Adrenal gland (tissue), 12 donors: ENCODE data around the gene ACTN1. TPM values are rescaled to one million over a fixed set of nuclear protein-coding genes. Genes with fewer than 3 reads are reported as not detected.

Experiments used
- DNase-seq, 7 donors: peaks; one replicate each; pipeline ENCODE4 v3.0.0-alpha.2; 2019 to 2020
- H3K27ac ChIP-seq, 5 donors: fragments of 200-600 bp; sonication (generic) in 4 of 5; 1 replicate in 3 of 5; 2 replicates in 2 of 5; pipeline versions ENCODE4 v1.5.1 to v1.8.0; 2016 to 2020; ENCODE audit warnings: mild to moderate bottlenecking in 1 of 5
- H3K27me3 ChIP-seq: fragments of 200-600 bp; 2 replicates; pipeline ENCODE4 v1.8.0; 2021
- H3K36me3 ChIP-seq, 2 donors: fragments of 200-600 bp; replicated peaks in 1 of 2; 1 replicate in 1 of 2; 2 replicates in 1 of 2; pipeline versions ENCODE4 v1.5.1 to v1.8.0; 2018 to 2022
- H3K4me1 ChIP-seq, 2 donors: fragments of 200-600 bp; replicated peaks in 1 of 2; 1 replicate in 1 of 2; 2 replicates in 1 of 2; pipeline versions ENCODE4 v1.5.1 to v1.8.0; 2018 to 2021
- H3K4me3 ChIP-seq, 4 donors: fragments of 200-600 bp; sonication (generic) in 3 of 4; one replicate each; pipeline ENCODE4 v1.5.1; 2016 to 2018
- H3K9me3 ChIP-seq, 3 donors: fragments of 200-600 bp; sonication (generic) in 1 of 3; replicated peaks in 1 of 3; 1 replicate in 2 of 3; 2 replicates in 1 of 3; pipeline versions ENCODE4 v1.5.1 to v1.8.0; 2016 to 2021
- POLR2A ChIP-seq, 2 donors: fragments of 450-650 bp; IDR thresholded peaks; one replicate each; pipeline ENCODE4 v1.6.1; 2017; ENCODE audit warnings: antibody characterized with exemption in 2 of 2, mild to moderate bottlenecking in 2 of 2, moderate library complexity in 1 of 2
- WGBS, 4 donors: extraction: QIAGEN DNeasy Blood & Tissue Kit in 2 of 4; methylation state at CpG; one replicate each; pipeline versions ENCODE4 v1.1.5 to v1.1.7; 2013 to 2017; 5-methylcytosine and 5-hydroxymethylcytosine counted together
- intact Hi-C, 2 donors: fragments of 100-400 bp; cut with DNase I; formaldehyde crosslinking; loops; one replicate each; pipeline versions ENCODE4 v1.14.1 to v1.15.0; 2022 to 2023
- polyA plus RNA-seq, 3 donors: library from polyadenylated mRNA; stranded (reverse); fragments of 200-250 nt in 2 of 3; fragments of 350-450 nt in 1 of 3; fragmentation: Illumina TruSeq in 1 of 3; extraction: RNeasy Lipid Tissue Mini Kit (QIAGEN cat#74804) in 1 of 3; gene quantifications; one replicate each; pipeline ENCODE4 v1.2.3, GENCODE V29; 2013 to 2014
- total RNA-seq, 9 donors: library from RNA; depleted of rRNA in 4 of 9; stranded (reverse); fragments of >200 nt in 4 of 9; fragments of 120-200 nt in 1 of 9; fragmentation: NEBNext Ultra II Directional in 1 of 9; extraction: Animal tissue kit (Norgen Biotek cat#: 25700) in 1 of 9; gene quantifications; one replicate each; pipeline versions ENCODE4 v1.1.0 to v1.2.4, GENCODE V29; 2013 to 2023
- TF ChIP-seq, protein P1 (sequence below), 6 experiments: fragments of 450-650 bp in 4 of 6; fragments of 200-600 bp in 2 of 6; sonication (generic) in 1 of 6; IDR thresholded peaks; 1 replicate in 5 of 6; 2 replicates in 1 of 6; pipeline versions ENCODE4 v1.5.1 to v1.8.0; 2016 to 2021; ENCODE audit warnings: antibody characterized with exemption in 6 of 6, mild to moderate bottlenecking in 2 of 6, moderate library complexity in 1 of 6
- donor health status: healthy with polysubstance abuse.
- donor health status: Bipolar disorder and iron deficiency.
- donor health status: DM: yes; HTN: yes; CAD: no.
- donor health status: DM: no; HTN: no; CAD: no.
- donor health status: DM: no; HTN: no; CAD: no.
- donor health status: DM: yes; HTN: yes; CAD: no.

The ACTN1 gene
- total and polyA plus RNA-seq, 12 donors, result 11.6 to 180 (median 74.3) TPM

DNA sequence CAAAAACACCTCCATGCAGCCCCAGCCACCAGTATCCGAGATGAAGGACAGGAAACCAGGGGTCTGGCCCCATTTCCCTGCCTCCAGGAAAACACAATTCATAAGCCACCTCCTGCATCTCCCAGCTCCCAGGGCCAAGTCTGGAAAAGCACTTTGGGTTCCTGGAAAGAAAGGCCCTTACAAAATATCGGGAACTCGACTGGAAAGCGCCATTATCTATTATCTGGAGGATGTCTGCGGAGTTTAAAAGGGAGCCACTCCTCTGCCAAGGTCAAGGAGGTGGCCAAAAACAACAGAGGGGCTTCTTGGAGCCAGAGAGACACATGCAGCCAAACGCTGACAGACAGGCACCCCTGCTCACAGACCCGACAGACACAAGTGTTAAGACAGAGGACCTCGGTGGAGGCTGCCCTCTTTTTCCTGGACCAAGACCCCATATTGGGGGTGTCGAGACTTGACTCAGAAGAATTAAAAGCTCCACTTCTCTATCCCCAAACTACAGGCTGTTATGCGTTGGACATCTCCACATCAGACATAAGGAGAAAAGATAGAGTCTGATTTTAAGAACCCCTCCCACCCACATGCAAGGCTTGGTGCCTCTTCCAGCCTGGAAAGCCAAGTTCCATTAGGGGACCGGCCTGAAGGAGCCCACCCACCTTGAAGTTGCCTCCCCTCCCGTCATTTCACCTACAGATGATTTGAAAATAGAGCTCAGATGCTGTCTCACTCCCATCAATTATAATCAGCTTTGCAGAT lies 9.6 kb downstream of the ACTN1 start:
- Histone ChIP-seq H3K27me3 (no peaks in the 10 kb centered on the region), H3K9me3 (no peaks in the 10 kb centered on the region), H3K4me1 (peaks cover 15 to 61% of the 10 kb centered on the region in 2 donors), H3K4me3 (no peak overlapping the region), H3K36me3 (peaks cover 0 to 12% of the 10 kb centered on the region in 2 donors), H3K27ac (peak overlapping the region in 2 of 5 donors; percentile 46 to 58)
- intact Hi-C loops, result loop anchor here (10.0 kb wide), 3 partner anchors 55 to 135 kb away; no protein-coding TSS in a partner anchor
- no peak for TF ChIP-seq POLR2A (IDR thresholded peaks at IDR 0.05)
- TF ChIP-seq, protein P1, sequence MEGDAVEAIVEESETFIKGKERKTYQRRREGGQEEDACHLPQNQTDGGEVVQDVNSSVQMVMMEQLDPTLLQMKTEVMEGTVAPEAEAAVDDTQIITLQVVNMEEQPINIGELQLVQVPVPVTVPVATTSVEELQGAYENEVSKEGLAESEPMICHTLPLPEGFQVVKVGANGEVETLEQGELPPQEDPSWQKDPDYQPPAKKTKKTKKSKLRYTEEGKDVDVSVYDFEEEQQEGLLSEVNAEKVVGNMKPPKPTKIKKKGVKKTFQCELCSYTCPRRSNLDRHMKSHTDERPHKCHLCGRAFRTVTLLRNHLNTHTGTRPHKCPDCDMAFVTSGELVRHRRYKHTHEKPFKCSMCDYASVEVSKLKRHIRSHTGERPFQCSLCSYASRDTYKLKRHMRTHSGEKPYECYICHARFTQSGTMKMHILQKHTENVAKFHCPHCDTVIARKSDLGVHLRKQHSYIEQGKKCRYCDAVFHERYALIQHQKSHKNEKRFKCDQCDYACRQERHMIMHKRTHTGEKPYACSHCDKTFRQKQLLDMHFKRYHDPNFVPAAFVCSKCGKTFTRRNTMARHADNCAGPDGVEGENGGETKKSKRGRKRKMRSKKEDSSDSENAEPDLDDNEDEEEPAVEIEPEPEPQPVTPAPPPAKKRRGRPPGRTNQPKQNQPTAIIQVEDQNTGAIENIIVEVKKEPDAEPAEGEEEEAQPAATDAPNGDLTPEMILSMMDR (IDR thresholded peaks at IDR 0.05), result no peak
- WGBS, 4 donors, result 51 to 66% (median 64%) methylated on average over 12 of the region's 12 CpGs
- DNase-seq, result no peak

DNA sequence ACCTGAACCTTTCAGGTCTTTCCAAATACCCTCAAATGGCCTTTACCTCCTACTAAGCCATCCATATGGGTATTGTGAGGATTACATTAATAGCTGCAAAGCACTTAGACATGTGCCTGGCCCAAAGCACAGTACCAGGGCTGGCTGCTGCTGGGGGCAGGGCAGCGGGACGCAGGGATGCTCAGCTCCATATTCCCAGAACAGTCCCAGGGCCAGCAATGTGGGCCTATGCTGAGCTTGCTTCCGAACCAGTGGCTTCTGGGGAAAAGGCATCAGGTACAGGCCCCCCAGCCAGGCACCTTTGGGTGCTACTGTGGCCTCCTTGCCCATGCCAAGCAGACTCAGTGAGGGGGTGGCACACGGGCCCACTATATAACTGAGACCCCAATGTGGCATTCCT lies 10.4 kb downstream of the ACTN1 start:
- peak overlapping the region in 2 of 5 donors; percentile 47 to 58 for H3K27ac ChIP-seq
- WGBS, 4 donors, result 83 to 93% (median 90%) methylated on average over 1 to 4 of the region's 4 CpGs
- H3K36me3 ChIP-seq, result peaks cover 0 to 12% of the 10 kb centered on the region in 2 donors
- TF ChIP-seq, protein P1 (IDR thresholded peaks at IDR 0.05), result no peak
- no peak for TF ChIP-seq POLR2A (IDR thresholded peaks at IDR 0.05)
- no peaks in the 10 kb centered on the region for H3K9me3 ChIP-seq
- peaks cover 15 to 61% of the 10 kb centered on the region in 2 donors for H3K4me1 ChIP-seq
- H3K4me3 ChIP-seq, result no peak overlapping the region
- intact Hi-C loops, result no loop called here
- no peak for DNase-seq
- H3K27me3 ChIP-seq, result no peaks in the 10 kb centered on the region

DNA sequence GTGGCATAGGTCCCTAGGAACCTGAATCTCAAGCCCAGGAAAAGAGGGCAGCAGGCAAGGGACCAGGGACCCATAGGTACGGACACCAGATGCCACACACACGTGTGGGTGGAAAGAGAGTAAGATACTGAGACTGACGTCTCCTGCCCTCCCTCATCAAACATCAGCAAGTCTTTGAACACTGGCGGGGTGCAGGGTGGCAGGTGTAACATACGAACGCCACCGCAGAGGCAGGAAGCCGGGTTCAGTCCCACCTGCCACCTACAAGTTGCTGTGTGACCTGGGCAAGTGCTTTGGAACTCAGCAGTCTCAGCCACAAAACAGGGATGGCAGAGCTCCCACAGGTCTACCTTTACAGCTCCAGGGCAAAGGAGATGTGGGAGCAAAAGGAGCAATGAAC lies 11.1 kb downstream of the ACTN1 start:
- Histone ChIP-seq H3K27me3 (no peaks in the 10 kb centered on the region), H3K36me3 (peaks cover 0 to 7% of the 10 kb centered on the region in 2 donors), H3K4me3 (no peak overlapping the region), H3K4me1 (peaks cover 15 to 61% of the 10 kb centered on the region in 2 donors), H3K27ac (peak overlapping the region in 2 of 5 donors; percentile 47 to 58), H3K9me3 (no peaks in the 10 kb centered on the region)
- DNase-seq, result no peak
- 82 to 96% (median 91%) methylated on average over 7 to 8 of the region's 8 CpGs for WGBS, 4 donors
- intact Hi-C loops, result no loop called here
- TF ChIP-seq, protein P1 (IDR thresholded peaks at IDR 0.05), result no peak
- no peak for TF ChIP-seq POLR2A (IDR thresholded peaks at IDR 0.05)

DNA sequence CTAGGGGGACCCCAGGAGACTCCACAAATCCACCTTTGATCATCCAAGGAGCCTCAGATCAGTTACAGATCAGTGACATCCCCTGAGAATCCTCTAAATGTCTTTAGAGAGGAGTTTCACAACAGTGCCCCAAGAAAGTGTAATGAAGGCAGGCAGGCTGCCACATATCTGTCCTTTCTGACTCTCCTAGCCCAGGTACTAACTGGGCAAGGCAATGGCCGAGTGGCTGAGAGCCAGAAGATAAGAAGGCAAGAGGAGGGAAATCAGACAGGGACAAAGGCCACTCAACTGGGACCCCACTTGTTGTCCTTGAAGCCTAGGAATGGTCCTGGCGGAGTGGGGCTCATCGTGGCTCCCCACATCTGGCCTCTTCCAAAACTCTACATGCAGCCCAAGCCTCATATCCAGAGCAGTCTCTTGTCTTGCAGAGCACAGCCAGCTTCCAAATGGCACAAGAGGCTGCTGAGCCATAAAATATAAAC lies 11.6 kb downstream of the ACTN1 start:
- peaks cover 15 to 61% of the 10 kb centered on the region in 2 donors for H3K4me1 ChIP-seq
- no peaks in the 10 kb centered on the region for H3K9me3 ChIP-seq
- TF ChIP-seq POLR2A (IDR thresholded peaks at IDR 0.05), result no peak
- TF ChIP-seq, protein P1 (IDR thresholded peaks at IDR 0.05), result no peak
- DNase-seq, result no peak
- 73 to 93% (median 80%) methylated on average over 3 of the region's 3 CpGs for WGBS, 4 donors
- H3K36me3 ChIP-seq, result peaks cover 0 to 2% of the 10 kb centered on the region in 2 donors
- peak overlapping the region in 2 of 5 donors; percentile 11 to 23 for H3K27ac ChIP-seq
- intact Hi-C loops, result no loop called here
- H3K27me3 ChIP-seq, result no peaks in the 10 kb centered on the region
- H3K4me3 ChIP-seq, result no peak overlapping the region
